ENCODE results near the gene IRF6.
A peak's percentile ranks its signal among the peaks of the same experiment; 100 is the strongest.

Gene IRF6

GRCh38 chr1:209786146-209786545, 19.8 kb downstream of the IRF6 start:
- no peak for DNase-seq

- DNase-seq, result no peak
Measured at GRCh38 chr1:209785592-209785991, 20.4 kb downstream of the IRF6 start.

GRCh38 chr1:209784265-209785169, 21.4 kb downstream of the IRF6 start, which contains the start of gene C1orf74:
TSS of gene C1orf74 (minus strand) at chr1:209784559. CDS start at chr1:209783634, 925 bp downstream.
- peak; percentile 100 for DNase-seq

DNA sequence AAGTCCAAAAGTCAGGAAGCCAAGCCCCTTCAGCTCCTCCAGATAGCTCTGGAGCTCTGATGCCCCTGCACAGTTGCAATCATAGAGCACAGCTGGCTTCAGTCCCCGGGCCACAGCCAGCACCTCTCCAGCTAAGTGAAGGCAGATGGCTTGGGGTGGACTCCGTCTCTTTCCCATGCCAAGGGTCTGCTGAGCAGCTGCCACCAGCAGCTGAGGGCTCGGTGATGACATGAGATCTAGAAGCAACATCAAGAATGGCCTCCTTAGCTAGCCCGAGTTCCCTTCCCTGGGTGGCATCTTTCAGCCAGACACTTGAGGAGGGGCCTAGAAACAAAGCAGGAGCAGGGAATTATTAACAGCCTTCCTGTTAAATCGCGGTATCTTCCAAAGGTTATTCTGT, 22.6 kb downstream of the IRF6 start:
- no peak for DNase-seq

DNA sequence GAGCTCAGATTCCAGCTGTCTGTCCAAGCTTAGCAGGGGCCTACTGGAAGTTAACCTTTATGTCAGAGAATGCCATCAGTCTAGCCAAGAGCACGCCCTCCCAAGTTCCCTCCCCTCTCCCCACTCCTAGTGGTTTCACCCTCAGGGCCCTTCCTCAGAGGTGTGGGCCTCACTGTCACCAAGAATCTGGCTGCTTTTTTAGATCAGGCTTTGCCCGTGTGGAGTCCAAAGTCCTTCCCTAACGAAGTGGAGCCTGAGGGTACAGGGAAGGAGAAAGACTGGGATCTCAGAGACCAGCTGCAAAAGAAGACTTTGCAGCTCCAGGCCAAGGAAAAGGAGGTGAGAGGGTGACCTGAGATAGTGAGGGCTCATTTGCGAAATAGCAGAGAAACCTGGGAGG, 25.7 kb downstream of the IRF6 start:
- no peak for DNase-seq

DNA sequence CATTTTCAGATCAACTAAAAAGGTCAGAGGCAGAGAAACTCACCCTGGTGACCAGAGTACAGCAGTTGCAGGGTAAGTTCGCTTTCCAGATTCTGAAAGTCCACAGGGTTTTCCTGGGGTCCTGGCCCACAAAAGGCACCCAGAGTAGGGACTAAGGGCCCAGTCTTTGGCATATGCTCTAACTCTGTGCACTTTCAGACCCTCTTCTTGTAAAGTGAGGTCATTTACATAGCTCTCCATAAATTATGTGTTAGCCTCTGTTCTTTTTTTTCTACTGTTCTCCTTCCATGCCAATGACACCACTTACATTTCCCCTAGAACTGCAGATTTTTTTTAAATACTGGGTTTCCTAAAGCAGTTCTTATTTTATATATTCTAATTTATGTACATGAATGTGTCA, 27.8 kb downstream of the IRF6 start:
- DNase-seq, result no peak

- no peak for DNase-seq
Measured at GRCh38 chr1:209777587-209777986, 28.4 kb downstream of the IRF6 start.

GRCh38 chr1:209775678-209776077, 30.3 kb downstream of the IRF6 start:
- no peak for DNase-seq

DNA sequence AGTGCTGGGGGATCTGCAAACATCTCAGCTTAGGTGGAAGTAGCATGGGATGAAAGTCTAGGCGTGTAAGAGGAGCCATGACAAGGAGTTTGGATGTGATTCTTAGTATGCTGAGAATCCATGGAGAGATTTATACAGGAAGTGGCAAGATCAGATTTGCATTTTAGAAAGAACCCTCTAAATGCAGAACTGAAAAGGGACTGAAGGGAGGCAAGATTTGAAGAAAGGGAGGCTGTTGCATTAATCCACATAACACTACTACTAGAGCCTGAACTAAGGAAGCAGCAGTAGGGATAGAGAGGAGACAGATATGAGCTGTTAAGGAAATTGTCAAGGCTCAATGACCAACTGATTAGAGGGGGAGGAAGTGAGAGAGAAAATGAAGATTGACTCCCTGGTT, 31.4 kb downstream of the IRF6 start:
- DNase-seq, result no peak

- no peak for DNase-seq
Measured at GRCh38 chr1:209772126-209772525, 33.8 kb downstream of the IRF6 start.

DNA sequence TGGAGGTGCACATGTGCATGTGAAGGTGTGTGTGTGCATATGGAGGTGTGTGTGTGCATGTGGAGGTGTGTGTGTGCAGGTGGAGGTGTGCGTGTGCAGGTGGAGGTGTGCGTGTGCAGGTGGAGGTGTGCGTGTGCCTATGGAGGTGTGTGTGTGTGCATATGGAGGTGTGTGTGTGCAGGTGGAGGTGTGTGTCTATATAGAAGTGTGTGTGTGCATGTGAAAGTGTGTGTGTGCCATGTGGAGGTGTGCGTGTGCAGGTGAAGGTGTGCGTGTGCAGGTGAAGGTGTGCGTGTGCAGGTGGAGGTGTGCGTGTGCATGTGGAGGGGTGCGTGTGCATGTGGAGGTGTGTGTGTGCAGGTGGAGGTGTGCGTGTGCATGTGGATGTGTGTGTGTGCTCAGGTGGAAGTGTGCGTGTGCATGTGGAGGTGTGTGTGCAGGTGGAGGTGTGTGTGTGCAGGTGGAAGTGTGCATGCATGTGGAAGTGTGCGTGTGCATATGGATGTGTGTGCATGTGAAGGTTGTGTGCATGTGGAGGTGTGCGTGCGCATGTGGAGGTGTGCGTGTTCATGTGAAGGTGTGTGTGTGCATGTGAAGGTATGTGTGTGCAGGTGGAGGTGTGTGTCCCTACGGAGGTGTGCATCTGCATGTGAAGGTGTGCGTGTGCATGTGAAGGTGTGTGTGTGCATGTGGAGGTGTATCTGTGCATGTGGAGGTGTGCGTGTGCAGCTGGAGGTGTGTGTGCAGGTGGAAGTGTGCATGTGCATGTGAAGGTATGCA, 35.1 kb downstream of the IRF6 start:
- DNase-seq, result no peak

DNA sequence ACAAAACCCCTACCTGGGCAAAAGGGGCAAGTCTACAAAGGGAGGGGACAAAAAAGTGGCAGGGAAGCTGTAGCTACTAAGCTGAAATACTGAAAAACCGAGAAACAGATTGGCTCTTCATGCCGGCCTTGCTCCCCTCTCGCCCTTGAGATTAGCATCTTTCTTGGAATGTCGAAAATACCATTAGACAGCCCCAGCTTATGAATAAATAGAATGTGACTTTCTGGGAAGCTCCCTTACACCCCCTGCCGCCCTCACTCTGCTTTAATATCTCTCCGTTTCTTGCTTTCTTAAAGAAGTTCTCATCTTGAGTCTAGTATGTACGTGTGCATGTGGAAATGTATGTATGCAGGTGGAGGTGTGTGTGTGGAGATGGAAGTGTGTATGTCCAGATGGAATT, 36.0 kb downstream of the IRF6 start:
- no peak for DNase-seq

- DNase-seq, result peak; percentile 83
Measured at GRCh38 chr1:209769171-209769904, 36.6 kb downstream of the IRF6 start.

- peak; percentile 60 for DNase-seq
Measured at GRCh38 chr1:209768354-209768774, 37.6 kb downstream of the IRF6 start.

- DNase-seq, result no peak
Measured at GRCh38 chr1:209767706-209768105, 38.2 kb downstream of the IRF6 start.

DNA sequence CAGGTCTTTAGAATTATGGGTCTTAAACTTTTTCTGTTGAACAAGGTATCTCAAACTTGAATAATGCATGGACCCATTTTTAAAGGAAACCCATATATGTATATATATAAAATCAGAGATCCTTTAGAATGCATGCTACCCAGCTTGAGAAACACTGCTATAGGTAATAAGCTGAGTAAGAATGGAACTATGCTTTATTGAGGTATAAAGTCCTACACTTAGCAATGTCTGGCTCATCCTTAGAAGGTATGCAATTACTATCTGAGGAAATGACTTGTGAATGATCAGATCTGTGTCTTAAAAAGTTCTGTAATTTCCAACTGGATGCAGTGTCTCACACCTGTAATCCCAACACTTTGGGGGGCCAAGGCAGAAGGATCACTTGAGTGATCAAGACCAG, 38.8 kb downstream of the IRF6 start:
- DNase-seq, result no peak

- peak; percentile 83 for DNase-seq
Measured at GRCh38 chr1:209766051-209766450, 39.9 kb downstream of the IRF6 start.

DNA sequence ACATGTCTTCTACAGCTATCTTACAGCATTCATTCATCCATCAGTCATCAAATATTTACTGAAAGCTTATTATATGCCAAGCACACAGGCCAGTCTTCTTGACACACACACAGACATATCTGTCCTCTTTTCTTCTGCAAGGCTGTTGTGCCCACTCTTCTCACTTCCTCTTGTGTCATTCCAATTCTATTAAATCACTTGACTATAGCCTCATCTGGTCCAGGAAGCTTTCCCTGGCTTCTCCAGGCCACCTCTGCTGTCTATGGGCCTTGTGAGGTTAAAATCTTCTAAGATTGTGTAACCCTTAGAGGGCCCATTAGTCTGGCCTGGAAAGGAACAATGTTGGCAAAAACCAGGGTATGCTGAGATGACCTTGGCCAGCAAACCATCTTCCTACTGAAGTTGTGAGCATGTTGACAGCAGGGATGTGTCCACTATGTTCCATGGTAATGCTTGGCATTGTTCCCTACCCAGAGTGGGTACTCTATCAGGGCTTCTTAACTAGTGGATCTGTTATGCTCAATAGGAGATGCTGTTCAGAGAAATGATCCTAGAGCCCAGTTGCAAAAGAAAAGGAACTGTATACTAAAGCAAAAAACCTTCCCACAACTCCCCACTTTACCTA, 44.8 kb downstream of the IRF6 start:
- peak; percentile 82 for DNase-seq

DNA sequence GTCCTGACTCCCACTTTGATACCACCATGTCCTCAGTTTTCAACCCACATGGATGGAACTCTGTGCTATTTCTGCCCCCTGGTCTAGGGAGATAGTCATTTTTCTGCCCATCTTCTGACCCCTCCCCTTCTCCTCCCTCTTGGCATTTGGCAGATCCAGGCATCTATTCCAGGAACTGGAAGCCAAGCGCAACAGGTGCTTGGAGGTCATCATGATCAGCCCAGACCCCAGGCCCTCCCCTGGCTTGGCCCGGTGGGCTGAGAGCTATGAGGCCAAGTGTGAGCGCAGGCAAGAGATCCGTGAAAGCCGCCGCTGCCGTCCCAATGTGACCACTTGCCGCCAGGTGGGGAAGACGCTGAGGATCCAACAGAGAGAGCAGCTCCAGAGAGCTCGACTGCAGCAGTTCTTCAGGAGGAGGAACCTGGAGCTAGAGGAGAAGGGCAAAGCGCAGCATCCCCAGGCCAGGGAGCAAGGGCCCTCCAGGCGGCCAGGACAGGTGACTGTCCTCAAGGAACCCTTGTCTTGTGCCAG, 46.0 kb downstream of the IRF6 start:
- DNase-seq, result no peak

DNA sequence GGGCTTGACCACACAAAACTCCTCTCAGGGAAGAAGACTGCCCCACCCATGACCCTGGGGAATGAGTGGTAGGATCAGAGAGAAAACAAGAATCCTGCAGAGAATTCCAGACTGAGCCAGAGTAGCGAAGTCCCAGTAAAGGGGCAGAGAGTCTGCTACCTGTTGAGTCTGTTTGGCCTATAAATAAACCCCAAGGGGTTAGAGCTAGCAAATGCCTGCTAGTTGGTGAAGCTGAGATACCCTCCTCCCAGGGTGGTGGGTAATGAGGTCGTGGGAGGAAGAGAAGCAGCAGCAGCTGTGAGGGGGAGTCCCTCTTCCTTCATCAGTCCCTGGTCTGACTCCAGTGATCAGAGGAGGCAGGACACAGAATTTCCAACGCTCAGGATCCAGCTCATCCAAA, 47.5 kb downstream of the IRF6 start:
- no peak for DNase-seq

GRCh38 chr1:209756615-209757445, 49.1 kb downstream of the IRF6 start:
- DNase-seq, result peak; percentile 50

Data from suppressor macrophage treated with lipopolysaccharide for 4 hours (primary cell).